H1 (cell line): Measurements from ENCODE around the gene PLPPR2.

ENCODE experiments used
- EP300 ChIP-seq, 2 experiments: IDR thresholded peaks; 1 replicate in 1 of 2; 2 replicates in 1 of 2; pipeline ENCODE4 v1.6.1; 2011 to 2012; ENCODE audit warnings: low read depth in 2 of 2, low read length in 2 of 2, mild to moderate bottlenecking in 2 of 2, borderline replicate concordance in 1 of 2, inconsistent platforms in 1 of 2, moderate library complexity in 1 of 2
- EZH2 ChIP-seq: fragments of 200-600 bp; sonication (generic); IDR thresholded peaks from 2 replicates; pipeline ENCODE4 v1.7.1; 2012; ENCODE audit warnings: low read depth, mild to moderate bottlenecking, moderate library complexity, low read length, inconsistent platforms; ENCODE audit not compliant: severe bottlenecking
- FOSL1 ChIP-seq: IDR thresholded peaks from 2 replicates; pipeline ENCODE4 v1.6.1; 2011; ENCODE audit warnings: mild to moderate bottlenecking, low read depth, low read length, moderate library complexity; ENCODE audit not compliant: insufficient read depth
- HDAC2 ChIP-seq, 2 experiments: fragments of 300-600 bp in 1 of 2; sonication (generic) in 1 of 2; IDR thresholded peaks; 2 replicates each; pipeline ENCODE4 v1.6.1; 2011 to 2012; ENCODE audit warnings: low read depth in 2 of 2, low read length in 2 of 2, mild to moderate bottlenecking in 2 of 2, moderate library complexity in 2 of 2, borderline replicate concordance in 1 of 2, inconsistent platforms in 1 of 2
- JUND ChIP-seq: IDR thresholded peaks from 2 replicates; pipeline ENCODE4 v1.6.1; 2011; ENCODE audit warnings: mild to moderate bottlenecking, improper control_type of control experiment, low read length
- POLR2A ChIP-seq, 2 experiments: IDR thresholded peaks; 1 replicate in 1 of 2; 2 replicates in 1 of 2; pipeline ENCODE4 v1.6.1; 2011; ENCODE audit warnings: low read depth in 2 of 2, low read length in 2 of 2, mild to moderate bottlenecking in 2 of 2; ENCODE audit errors: control extremely low read depth in 1 of 2
- POLR2AphosphoS5 ChIP-seq: IDR thresholded peaks from 2 replicates; pipeline ENCODE4 v1.6.1; 2011; ENCODE audit warnings: low read depth, low read length
- RFX5 ChIP-seq: IDR thresholded peaks from 2 replicates; pipeline ENCODE4 v1.6.1; 2011; ENCODE audit warnings: low read depth, low read length, improper control_type of control experiment, borderline replicate concordance
- RNF2 ChIP-seq: fragments of 200-900, 300-1000 bp; sonication (generic); IDR thresholded peaks from 2 replicates; pipeline ENCODE4 v1.7.1; 2016; ENCODE audit warnings: borderline replicate concordance, low read depth, mild to moderate bottlenecking, antibody characterized with exemption, low read length; ENCODE audit not compliant: poor library complexity, severe bottlenecking; ENCODE audit errors: missing control alignments
- YY1 ChIP-seq: IDR thresholded peaks from 2 replicates; pipeline ENCODE4 v1.6.1; 2011; ENCODE audit warnings: low read depth, mild to moderate bottlenecking, low read length
- TF ChIP-seq, protein P1 (sequence below): IDR thresholded peaks from 2 replicates; pipeline ENCODE4 v1.6.1; 2012; ENCODE audit warnings: inconsistent platforms
- TF ChIP-seq, protein P2 (sequence below), 3 experiments: IDR thresholded peaks; 1 replicate in 2 of 3; 2 replicates in 1 of 3; pipeline versions ENCODE4 v1.5.1 to v1.6.1; 2011; ENCODE audit warnings: low read length in 3 of 3, mild to moderate bottlenecking in 3 of 3, inconsistent platforms in 2 of 3, low read depth in 1 of 3, moderate library complexity in 1 of 3; ENCODE audit not compliant: insufficient read depth in 1 of 3; ENCODE audit errors: control extremely low read depth in 1 of 3

DNA sequence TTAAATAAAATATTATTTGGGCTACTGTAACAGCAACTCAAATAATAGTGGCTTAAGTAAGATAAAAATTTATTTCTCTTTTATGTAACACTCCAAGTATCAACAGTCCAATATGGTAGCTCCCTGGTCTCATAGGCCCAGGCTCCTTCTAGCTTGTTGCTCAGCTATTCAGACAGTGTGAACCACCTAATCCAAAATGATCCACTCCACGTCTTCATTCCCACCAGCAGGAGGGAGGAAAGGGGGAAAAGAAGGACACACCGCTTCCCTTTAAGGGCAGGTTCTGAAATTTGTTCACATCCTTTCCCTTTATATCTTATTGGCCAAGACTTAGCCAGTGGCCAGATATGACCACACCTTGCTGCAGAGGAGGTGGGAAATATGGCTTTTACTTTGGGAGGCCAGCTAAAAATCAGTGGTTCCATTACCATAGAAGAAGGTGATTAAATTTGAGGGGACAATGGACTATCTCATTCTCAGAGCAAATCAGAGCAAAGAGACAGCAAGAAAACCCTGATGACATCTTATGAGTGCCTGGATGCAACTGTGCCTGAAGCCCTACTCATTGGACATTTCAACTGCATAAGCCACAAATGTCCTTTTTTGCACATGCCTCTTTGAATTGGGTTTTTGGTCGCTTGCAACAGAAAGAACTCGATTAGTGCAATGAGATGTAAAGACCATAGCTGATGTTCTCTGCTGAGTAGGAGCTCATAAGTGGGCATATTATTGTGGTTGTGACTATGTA lies 35.9 kb downstream of the PLPPR2 start:
- TF ChIP-seq FOSL1 (no peak), JUND (no peak), RFX5 (no peak), RNF2 (no peak), EZH2 (no peak), POLR2AphosphoS5 (no peak), EP300 (IDR thresholded peaks at IDR 0.05; ENCODE audit: borderline replicate concordance in 1 of 2, low read depth in 2 of 2, low read length in 2 of 2) (no peak), POLR2A (IDR thresholded peaks at IDR 0.05; ENCODE audit: control extremely low read depth in 1 of 2, low read depth in 2 of 2, low read length in 2 of 2) (no peak), HDAC2 (IDR thresholded peaks at IDR 0.05; ENCODE audit: borderline replicate concordance in 1 of 2, low read depth in 2 of 2, low read length in 2 of 2) (no peak), YY1 (no peak)
- TF ChIP-seq, protein P1, sequence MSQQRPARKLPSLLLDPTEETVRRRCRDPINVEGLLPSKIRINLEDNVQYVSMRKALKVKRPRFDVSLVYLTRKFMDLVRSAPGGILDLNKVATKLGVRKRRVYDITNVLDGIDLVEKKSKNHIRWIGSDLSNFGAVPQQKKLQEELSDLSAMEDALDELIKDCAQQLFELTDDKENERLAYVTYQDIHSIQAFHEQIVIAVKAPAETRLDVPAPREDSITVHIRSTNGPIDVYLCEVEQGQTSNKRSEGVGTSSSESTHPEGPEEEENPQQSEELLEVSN: no peak
- TF ChIP-seq, protein P2, sequence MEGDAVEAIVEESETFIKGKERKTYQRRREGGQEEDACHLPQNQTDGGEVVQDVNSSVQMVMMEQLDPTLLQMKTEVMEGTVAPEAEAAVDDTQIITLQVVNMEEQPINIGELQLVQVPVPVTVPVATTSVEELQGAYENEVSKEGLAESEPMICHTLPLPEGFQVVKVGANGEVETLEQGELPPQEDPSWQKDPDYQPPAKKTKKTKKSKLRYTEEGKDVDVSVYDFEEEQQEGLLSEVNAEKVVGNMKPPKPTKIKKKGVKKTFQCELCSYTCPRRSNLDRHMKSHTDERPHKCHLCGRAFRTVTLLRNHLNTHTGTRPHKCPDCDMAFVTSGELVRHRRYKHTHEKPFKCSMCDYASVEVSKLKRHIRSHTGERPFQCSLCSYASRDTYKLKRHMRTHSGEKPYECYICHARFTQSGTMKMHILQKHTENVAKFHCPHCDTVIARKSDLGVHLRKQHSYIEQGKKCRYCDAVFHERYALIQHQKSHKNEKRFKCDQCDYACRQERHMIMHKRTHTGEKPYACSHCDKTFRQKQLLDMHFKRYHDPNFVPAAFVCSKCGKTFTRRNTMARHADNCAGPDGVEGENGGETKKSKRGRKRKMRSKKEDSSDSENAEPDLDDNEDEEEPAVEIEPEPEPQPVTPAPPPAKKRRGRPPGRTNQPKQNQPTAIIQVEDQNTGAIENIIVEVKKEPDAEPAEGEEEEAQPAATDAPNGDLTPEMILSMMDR (IDR thresholded peaks at IDR 0.05; ENCODE audit: control extremely low read depth in 1 of 3, insufficient read depth in 1 of 3, low read depth in 1 of 3, low read length in 3 of 3): no peak
